AG10803 (cell line): ENCODE measurements around the gene RNF43.
A peak's percentile ranks its signal among the peaks of the same experiment; 100 is the strongest.

Experiments used
- DNase-seq: peaks from one replicate; pipeline ENCODE4 v3.0.0; 2010; ENCODE audit warnings: low read depth
- H3K4me3 ChIP-seq: 2 replicates; pipeline ENCODE4 v1.5.1; 2011; ENCODE audit warnings: mild to moderate bottlenecking, low read length, control low read depth
- CTCF ChIP-seq: conservative IDR thresholded peaks from 2 replicates; pipeline ENCODE4 v1.5.1; 2011; ENCODE audit warnings: mild to moderate bottlenecking, low read length, control low read depth, inconsistent platforms

RNF43 gene

GRCh38 chr17:58417300-58418092, at the start of gene RNF43:
Gene RNF43, minus strand, starts transcription at chr17:58417534. Its CDS starts 1,957 bp downstream, at chr17:58415577.
- TF ChIP-seq CTCF = peak; percentile 91
- peak; percentile 73 for DNase-seq
- H3K4me3 ChIP-seq = peak within 1 kb of the TSS; percentile 47

GRCh38 chr17:58455491-58455890, 38.2 kb upstream of the RNF43 start:
- no peak overlapping the region for H3K4me3 ChIP-seq
- no peak for DNase-seq
- no peak for TF ChIP-seq CTCF

- TF ChIP-seq CTCF = no peak
- no peak overlapping the region for H3K4me3 ChIP-seq
- DNase-seq = no peak
These were observed 35.4 kb upstream of the RNF43 start for GRCh38 chr17:58452738-58453137.

- TF ChIP-seq CTCF = peak; percentile 90
- DNase-seq = peak; percentile 83
These were observed 30.0 kb upstream of the RNF43 start for GRCh38 chr17:58447039-58447975.

GRCh38 chr17:58446086-58446485, 28.8 kb upstream of the RNF43 start:
- TF ChIP-seq CTCF = no peak
- DNase-seq = no peak
- no peak overlapping the region for H3K4me3 ChIP-seq

More at GRCh38 chr17:58447039-58447975, 30.0 kb upstream of the RNF43 start:
- H3K4me3 ChIP-seq = no peak overlapping the region

- H3K4me3 ChIP-seq = no peak overlapping the region
- TF ChIP-seq CTCF = no peak
- DNase-seq = no peak
These were observed 19.5 kb upstream of the RNF43 start for GRCh38 chr17:58436805-58437239.
